Fibroblast of upper back skin (primary cell): ENCODE measurements around the gene WDR27.
"Not testable (repeated sequence)": the region's sequence is repeated elsewhere in the genome, so short reads cannot be mapped to it uniquely, and the experiment has no call there.

Experiments used
- DNase-seq: peaks from one replicate; pipeline ENCODE4 v3.0.0-alpha.2; 2013

Gene WDR27

GRCh38 chr6:169457762-169458161, 244.1 kb downstream of the WDR27 start:
- no peak for DNase-seq

GRCh38 chr6:169456840-169457239, 245.0 kb downstream of the WDR27 start:
- DNase-seq, result no peak

- no peak for DNase-seq
These were observed 246.4 kb downstream of the WDR27 start for GRCh38 chr6:169455470-169455869.

- DNase-seq, result no peak
These were observed 247.0 kb downstream of the WDR27 start for GRCh38 chr6:169454872-169455204.

- DNase-seq, result peak; percentile 82
These were observed 247.5 kb downstream of the WDR27 start for GRCh38 chr6:169454204-169454871.

GRCh38 chr6:169452869-169453620, 248.8 kb downstream of the WDR27 start:
- DNase-seq, result no peak

GRCh38 chr6:169452117-169452868, 249.5 kb downstream of the WDR27 start:
- peak; percentile 61 for DNase-seq

GRCh38 chr6:169451065-169451838, 250.6 kb downstream of the WDR27 start:
- DNase-seq, result no peak

- DNase-seq, result no peak
These were observed 251.7 kb downstream of the WDR27 start for GRCh38 chr6:169450097-169450496.

GRCh38 chr6:169449221-169449620, 252.6 kb downstream of the WDR27 start:
- DNase-seq, result no peak

GRCh38 chr6:169445661-169446581, 255.9 kb downstream of the WDR27 start:
- no peak for DNase-seq

GRCh38 chr6:169445227-169445626, 256.6 kb downstream of the WDR27 start:
- no peak for DNase-seq

- no peak for DNase-seq
These were observed 260.5 kb downstream of the WDR27 start for GRCh38 chr6:169441292-169441691.

- DNase-seq, result no peak
These were observed 262.1 kb downstream of the WDR27 start for GRCh38 chr6:169439710-169440109.

- DNase-seq, result not testable (repeated sequence)
These were observed 267.3 kb downstream of the WDR27 start for GRCh38 chr6:169434554-169434953.

GRCh38 chr6:169429001-169429400, 272.8 kb downstream of the WDR27 start:
- DNase-seq, result no peak

- DNase-seq, result peak; percentile 25
These were observed 273.3 kb downstream of the WDR27 start for GRCh38 chr6:169428532-169428931.

GRCh38 chr6:169427856-169428255, 274.0 kb downstream of the WDR27 start:
- peak; percentile 83 for DNase-seq

GRCh38 chr6:169426611-169427010, 275.2 kb downstream of the WDR27 start:
- no peak for DNase-seq

GRCh38 chr6:169425628-169426370, 276.0 kb downstream of the WDR27 start:
- peak; percentile 33 for DNase-seq

- peak; percentile 77 for DNase-seq
These were observed 277.0 kb downstream of the WDR27 start for GRCh38 chr6:169424821-169425240.
